Neural crest cell (in vitro differentiated cells): Measurements from ENCODE around the gene SMPD3. TPM values are rescaled to one million over a fixed set of nuclear protein-coding genes. Genes with fewer than 3 reads are reported as not detected.

ENCODE experiments used
- DNase-seq: peaks from one replicate; pipeline ENCODE4 v3.0.0; 2021; ENCODE audit warnings: low read depth, mixed read lengths, low spot score
- H3K27ac Mint-ChIP-seq: one replicate; pipeline ENCODE4 v1.8.0; 2021; ENCODE audit warnings: mild to moderate bottlenecking, mixed read lengths; ENCODE audit not compliant: unreplicated experiment
- H3K27me3 Mint-ChIP-seq: 2 replicates; pipeline ENCODE4 v1.8.0; 2021; ENCODE audit warnings: low read depth, mild to moderate bottlenecking, mixed read lengths
- H3K36me3 Mint-ChIP-seq: 2 replicates; pipeline ENCODE4 v1.8.0; 2021; ENCODE audit warnings: low read depth, mild to moderate bottlenecking, mixed read lengths
- H3K4me1 Mint-ChIP-seq: 2 replicates; pipeline ENCODE4 v1.8.0; 2021; ENCODE audit warnings: mixed read lengths
- H3K4me3 Mint-ChIP-seq: one replicate; pipeline ENCODE4 v1.8.0; 2021; ENCODE audit warnings: mild to moderate bottlenecking, mixed read lengths
- H3K9me3 Mint-ChIP-seq: 2 replicates; pipeline ENCODE4 v1.8.0; 2021; ENCODE audit warnings: mixed read lengths
- CTCF ChIP-seq: fragments of 200-600 bp; sonication (generic); conservative IDR thresholded peaks from 2 replicates; pipeline ENCODE4 v1.5.0; 2021; ENCODE audit warnings: antibody characterized with exemption, mild to moderate bottlenecking
- total RNA-seq: library from RNA; stranded (reverse); gene quantifications from 2 replicates; pipeline ENCODE4 v1.2.1, GENCODE V29; 2021

SMPD3 gene
- total RNA-seq, 1 donor from 2014 or later: 3.8 TPM

- Mint-ChIP-seq H3K27me3 (no peaks in the 10 kb centered on the region), H3K4me3 (no peak overlapping the region), H3K27ac (no peak overlapping the region), H3K4me1 (peaks cover 24% of the 10 kb centered on the region), H3K36me3 (no peaks in the 10 kb centered on the region), H3K9me3 (peaks cover 3% of the 10 kb centered on the region)
- DNase-seq: no peak
- no peak for TF ChIP-seq CTCF
Measured at GRCh38 chr16:68487669-68488068, 39.4 kb upstream of the SMPD3 start.

- Mint-ChIP-seq H3K36me3 (no peaks in the 10 kb centered on the region), H3K4me3 (no peak overlapping the region), H3K27ac (peak overlapping the region; percentile 1), H3K27me3 (peaks cover 3% of the 10 kb centered on the region), H3K4me1 (peaks cover 24% of the 10 kb centered on the region), H3K9me3 (peaks cover 3% of the 10 kb centered on the region)
- no peak for TF ChIP-seq CTCF
- DNase-seq: no peak
Measured at GRCh38 chr16:68487203-68487514, 38.9 kb upstream of the SMPD3 start.

- Mint-ChIP-seq H3K9me3 (peaks cover 3% of the 10 kb centered on the region), H3K36me3 (no peaks in the 10 kb centered on the region), H3K27ac (peak overlapping the region; percentile 20), H3K27me3 (peaks cover 3% of the 10 kb centered on the region), H3K4me3 (no peak overlapping the region), H3K4me1 (peaks cover 24% of the 10 kb centered on the region)
- no peak for DNase-seq
- no peak for TF ChIP-seq CTCF
Measured at GRCh38 chr16:68486502-68487202, 38.3 kb upstream of the SMPD3 start.

GRCh38 chr16:68481636-68482035 lies 33.3 kb upstream of the SMPD3 start:
- peaks cover 6% of the 10 kb centered on the region for H3K9me3 Mint-ChIP-seq
- H3K36me3 Mint-ChIP-seq: peaks cover 5% of the 10 kb centered on the region
- peaks cover 22% of the 10 kb centered on the region for H3K4me1 Mint-ChIP-seq
- DNase-seq: no peak
- H3K27ac Mint-ChIP-seq: no peak overlapping the region
- no peak overlapping the region for H3K4me3 Mint-ChIP-seq
- TF ChIP-seq CTCF: no peak
- peaks cover 3% of the 10 kb centered on the region for H3K27me3 Mint-ChIP-seq

GRCh38 chr16:68480084-68480995 lies 32.0 kb upstream of the SMPD3 start:
- no peak for DNase-seq
- peaks cover 11% of the 10 kb centered on the region for H3K4me1 Mint-ChIP-seq
- TF ChIP-seq CTCF: no peak
- no peak overlapping the region for H3K27ac Mint-ChIP-seq
- no peak overlapping the region for H3K4me3 Mint-ChIP-seq
- H3K9me3 Mint-ChIP-seq: peaks cover 6% of the 10 kb centered on the region
- H3K36me3 Mint-ChIP-seq: peaks cover 8% of the 10 kb centered on the region
- peaks cover 7% of the 10 kb centered on the region for H3K27me3 Mint-ChIP-seq
